Activated naive CD4-positive, alpha-beta T cell treated with anti-CD3 and anti-CD28 coated beads, Interleukin-2, amount 10 ng/mL, durations not matched to agents 7 days and 5 days (primary cell): Measurements from ENCODE around the gene PHACTR1.

Source experiments
- CTCF ChIA-PET: fragments of 350-600 bp; sonication (Branson Sonifier 250); formaldehyde crosslinking; loops from one replicate; lab custom pipeline; 2021; ENCODE audit warnings: antibody characterized with exemption; lab: Charles Lee
- DNase-seq: peaks from one replicate; pipeline ENCODE4 v3.0.0-alpha.2; 2020
- H3K27ac Mint-ChIP-seq: one replicate; pipeline ENCODE4 v1.8.0; 2021; ENCODE audit warnings: mild to moderate bottlenecking, moderate library complexity, mixed read lengths
- H3K27me3 Mint-ChIP-seq: one replicate; pipeline ENCODE4 v1.8.0; 2021; ENCODE audit warnings: mild to moderate bottlenecking, mixed read lengths
- H3K36me3 Mint-ChIP-seq: one replicate; pipeline ENCODE4 v1.8.0; 2021; ENCODE audit warnings: mixed read lengths
- H3K4me1 Mint-ChIP-seq: one replicate; pipeline ENCODE4 v1.8.0; 2021; ENCODE audit warnings: mixed read lengths
- H3K4me3 Mint-ChIP-seq: one replicate; pipeline ENCODE4 v1.8.0; 2021; ENCODE audit warnings: mild to moderate bottlenecking, moderate library complexity, mixed read lengths
- H3K9me3 Mint-ChIP-seq: one replicate; pipeline ENCODE4 v1.8.0; 2021; ENCODE audit warnings: mixed read lengths

Gene PHACTR1

DNA sequence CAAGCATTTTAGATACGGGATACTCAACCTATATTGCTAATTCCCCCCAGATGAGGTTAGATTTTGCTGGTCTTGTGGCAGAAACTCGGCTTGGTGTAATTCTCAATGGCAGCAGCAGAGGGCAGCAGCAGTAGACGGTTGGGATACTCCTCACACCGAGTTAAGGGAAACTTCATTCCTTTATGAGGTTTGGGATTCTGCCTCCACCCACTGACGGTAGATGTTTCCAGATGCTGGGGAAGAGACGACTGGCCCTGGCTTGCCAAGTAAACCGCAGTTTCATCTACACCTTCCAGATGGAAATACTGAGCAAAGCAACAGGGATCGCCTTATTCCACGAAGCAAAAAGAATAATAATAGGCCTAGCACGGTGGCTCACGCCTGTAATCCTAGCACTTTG lies 620.0 kb downstream of the PHACTR1 start:
- no peak overlapping the region for H3K27ac Mint-ChIP-seq
- peaks cover 10% of the 10 kb centered on the region for H3K27me3 Mint-ChIP-seq
- DNase-seq, result peak; percentile 78
- H3K36me3 Mint-ChIP-seq, result no peaks in the 10 kb centered on the region
- no peaks in the 10 kb centered on the region for H3K9me3 Mint-ChIP-seq
- peaks cover 31% of the 10 kb centered on the region for H3K4me1 Mint-ChIP-seq
- CTCF ChIA-PET, result interaction anchor here (0.8 to 2.3 kb wide), 11 partner anchors 8 to 288 kb away, joined by 3 to 22 read pairs (median 4); partner anchors contain the start of genes SIRT5 and TBC1D7
- no peak overlapping the region for H3K4me3 Mint-ChIP-seq

DNA sequence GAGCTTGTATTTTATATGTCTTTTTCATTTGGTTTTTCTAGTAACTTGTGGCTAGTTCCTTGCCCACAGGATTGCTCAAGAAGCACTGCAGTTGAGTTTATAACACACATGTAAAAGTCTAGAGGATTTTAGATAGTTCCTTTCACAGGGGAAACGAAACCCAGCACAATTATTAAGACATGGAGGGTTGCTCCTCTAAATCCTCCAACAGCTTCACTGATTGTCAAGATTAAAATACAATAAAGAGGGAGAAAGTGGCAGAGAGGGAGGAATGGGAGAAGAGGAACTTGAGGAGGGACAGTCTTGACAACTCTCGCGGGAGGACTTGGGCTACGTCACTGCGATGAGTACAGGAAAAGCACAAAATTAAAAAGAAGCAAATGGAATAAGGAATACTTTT lies 621.5 kb downstream of the PHACTR1 start:
- Mint-ChIP-seq H3K27me3 (peaks cover 14% of the 10 kb centered on the region), H3K4me3 (no peak overlapping the region), H3K36me3 (no peaks in the 10 kb centered on the region), H3K9me3 (peaks cover 6% of the 10 kb centered on the region), H3K4me1 (peaks cover 31% of the 10 kb centered on the region), H3K27ac (no peak overlapping the region)
- no peak for DNase-seq
- CTCF ChIA-PET, result interaction anchor here (0.7 to 2.3 kb wide), 15 partner anchors 10 to 729 kb away, joined by 3 to 22 read pairs (median 4); partner anchors contain the start of genes SIRT5 and TBC1D7
